ENCODE data around the gene OGDHL.

GRCh38 chr10:49758249-49758930, 3.7 kb downstream of the OGDHL start:
- TF ChIP-seq CTCF (IDR thresholded peaks at IDR 0.05), result no peak
- TF ChIP-seq POLR2A (IDR thresholded peaks at IDR 0.05), result no peak

All from gastroesophageal sphincter (tissue), 3 donors.